Measurements from ENCODE around the gene KCTD14. TPM values are rescaled to one million over a fixed set of nuclear protein-coding genes. Genes with fewer than 3 reads are reported as not detected.

Gene KCTD14
- total RNA-seq, 2 donors from 2014 or later = 8.6 to 12.8 TPM

DNA sequence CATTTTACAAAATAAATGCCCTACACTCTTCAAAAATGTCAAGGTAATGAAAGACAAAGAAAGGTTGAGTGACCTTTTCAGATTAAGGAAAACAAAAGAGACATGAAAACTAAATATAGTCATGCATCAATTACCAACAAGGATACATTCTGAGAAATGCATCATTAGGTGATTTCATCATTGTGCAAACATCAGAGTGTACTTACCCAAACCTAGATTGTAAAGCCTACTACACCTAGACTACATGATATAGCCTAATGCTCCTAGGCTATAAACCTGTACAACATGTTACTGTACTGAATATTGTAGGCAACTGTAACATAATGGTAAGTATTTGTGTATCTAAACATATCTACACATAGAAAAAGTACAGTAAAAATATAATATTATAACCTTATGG lies 55.3 kb downstream of the KCTD14 start:
- no peaks in the 10 kb centered on the region for H3K27me3 ChIP-seq (ENCODE audit: control insufficient read depth, insufficient read depth, low read length, poor library complexity, severe bottlenecking)
- TF ChIP-seq, protein P1, sequence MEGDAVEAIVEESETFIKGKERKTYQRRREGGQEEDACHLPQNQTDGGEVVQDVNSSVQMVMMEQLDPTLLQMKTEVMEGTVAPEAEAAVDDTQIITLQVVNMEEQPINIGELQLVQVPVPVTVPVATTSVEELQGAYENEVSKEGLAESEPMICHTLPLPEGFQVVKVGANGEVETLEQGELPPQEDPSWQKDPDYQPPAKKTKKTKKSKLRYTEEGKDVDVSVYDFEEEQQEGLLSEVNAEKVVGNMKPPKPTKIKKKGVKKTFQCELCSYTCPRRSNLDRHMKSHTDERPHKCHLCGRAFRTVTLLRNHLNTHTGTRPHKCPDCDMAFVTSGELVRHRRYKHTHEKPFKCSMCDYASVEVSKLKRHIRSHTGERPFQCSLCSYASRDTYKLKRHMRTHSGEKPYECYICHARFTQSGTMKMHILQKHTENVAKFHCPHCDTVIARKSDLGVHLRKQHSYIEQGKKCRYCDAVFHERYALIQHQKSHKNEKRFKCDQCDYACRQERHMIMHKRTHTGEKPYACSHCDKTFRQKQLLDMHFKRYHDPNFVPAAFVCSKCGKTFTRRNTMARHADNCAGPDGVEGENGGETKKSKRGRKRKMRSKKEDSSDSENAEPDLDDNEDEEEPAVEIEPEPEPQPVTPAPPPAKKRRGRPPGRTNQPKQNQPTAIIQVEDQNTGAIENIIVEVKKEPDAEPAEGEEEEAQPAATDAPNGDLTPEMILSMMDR (conservative IDR thresholded peaks at IDR 0.05) = no peak
- Mint-ChIP-seq H3K4me1 (no peaks in the 10 kb centered on the region), H3K9me3 (no peaks in the 10 kb centered on the region), H3K4me3 (no peak overlapping the region), H3K27me3 (ENCODE audit: insufficient read depth) (no peaks in the 10 kb centered on the region), H3K36me3 (ENCODE audit: low read depth) (peaks cover 19% of the 10 kb centered on the region), H3K27ac (no peak overlapping the region)
- no peak overlapping the region for H3K27ac ChIP-seq (ENCODE audit: low read depth, low read length)
- no peaks in the 10 kb centered on the region for H3K4me1 ChIP-seq (ENCODE audit: control insufficient read depth, insufficient read depth, low read length)
- H3K36me3 ChIP-seq (ENCODE audit: control insufficient read depth, insufficient read depth, low read length) = peaks cover 8% of the 10 kb centered on the region
- no peak overlapping the region for H3K4me3 ChIP-seq (ENCODE audit: low read length)
- DNase-seq = no peak
- no peak overlapping the region for H3K9ac ChIP-seq (ENCODE audit: extremely low read depth, low read length, poor library complexity, severe bottlenecking)
- no peaks in the 10 kb centered on the region for H3K9me3 ChIP-seq (ENCODE audit: control insufficient read depth, low read length)

DNA sequence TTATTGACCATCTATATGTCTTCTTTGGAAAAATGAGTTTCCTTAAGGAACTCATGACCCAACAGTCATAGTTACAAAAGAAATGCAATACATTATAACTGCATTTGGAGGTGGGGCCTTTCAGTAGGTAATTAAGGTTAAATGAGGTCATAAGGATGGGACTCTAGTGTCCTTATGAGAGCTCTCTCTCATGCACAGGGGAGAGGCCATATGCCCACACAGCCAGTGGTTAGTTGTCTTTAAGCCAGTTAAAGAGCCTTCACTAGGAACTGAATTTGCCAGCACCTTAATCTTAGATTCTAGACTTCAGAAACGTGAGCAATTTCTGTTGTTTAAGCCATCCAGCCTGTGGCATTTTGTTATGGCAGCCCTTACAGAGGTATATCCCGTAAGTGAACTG lies 56.0 kb downstream of the KCTD14 start:
- no peaks in the 10 kb centered on the region for H3K9me3 Mint-ChIP-seq
- no peak overlapping the region for H3K27ac Mint-ChIP-seq
- H3K9me3 ChIP-seq (ENCODE audit: control insufficient read depth, low read length) = no peaks in the 10 kb centered on the region
- 74 to 92% methylated on average over 1 to 2 of the region's 2 CpGs for WGBS, 2 experiments (ENCODE audit: insufficient coverage in 1 of 2, insufficient read length in 1 of 2)
- TF ChIP-seq, protein P1 (conservative IDR thresholded peaks at IDR 0.05) = no peak
- peaks cover 16% of the 10 kb centered on the region for H3K36me3 Mint-ChIP-seq (ENCODE audit: low read depth)
- H3K4me3 ChIP-seq (ENCODE audit: low read length) = no peak overlapping the region
- H3K36me3 ChIP-seq (ENCODE audit: control insufficient read depth, insufficient read depth, low read length) = peaks cover 8% of the 10 kb centered on the region
- H3K27me3 ChIP-seq (ENCODE audit: control insufficient read depth, insufficient read depth, low read length, poor library complexity, severe bottlenecking) = no peaks in the 10 kb centered on the region
- H3K4me1 Mint-ChIP-seq = no peaks in the 10 kb centered on the region
- no peak overlapping the region for H3K4me3 Mint-ChIP-seq
- no peaks in the 10 kb centered on the region for H3K27me3 Mint-ChIP-seq (ENCODE audit: insufficient read depth)
- H3K4me1 ChIP-seq (ENCODE audit: control insufficient read depth, insufficient read depth, low read length) = no peaks in the 10 kb centered on the region
- DNase-seq = no peak
- no peak overlapping the region for H3K27ac ChIP-seq (ENCODE audit: low read depth, low read length)
- H3K9ac ChIP-seq (ENCODE audit: extremely low read depth, low read length, poor library complexity, severe bottlenecking) = no peak overlapping the region

DNA sequence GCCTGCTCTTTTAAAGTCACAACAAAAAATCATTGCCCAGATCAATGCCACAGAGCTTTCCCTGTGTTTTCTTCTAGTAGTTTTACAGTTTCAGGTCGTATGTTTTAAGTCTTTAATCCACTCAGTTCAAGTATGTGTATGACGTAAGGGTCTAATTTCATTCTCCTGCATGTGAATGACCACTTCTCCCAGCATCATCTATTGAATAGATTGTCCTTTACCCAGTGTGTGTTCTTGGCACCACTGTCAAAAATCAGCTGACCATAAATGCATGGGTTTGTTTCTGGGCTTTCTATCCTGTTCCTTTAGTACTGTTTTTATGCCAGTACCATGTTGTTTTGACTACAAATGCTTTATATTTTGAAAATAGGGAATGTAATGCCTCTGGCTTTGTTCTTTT lies 56.7 kb downstream of the KCTD14 start:
- Mint-ChIP-seq H3K9me3 (no peaks in the 10 kb centered on the region), H3K4me3 (no peak overlapping the region), H3K27me3 (ENCODE audit: insufficient read depth) (no peaks in the 10 kb centered on the region), H3K36me3 (ENCODE audit: low read depth) (peaks cover 11% of the 10 kb centered on the region), H3K27ac (no peak overlapping the region), H3K4me1 (no peaks in the 10 kb centered on the region)
- WGBS, 2 experiments (ENCODE audit: insufficient coverage in 1 of 2, insufficient read length in 1 of 2) = 94 to 100% methylated on average over 1 to 2 of the region's 2 CpGs
- Histone ChIP-seq H3K27ac (ENCODE audit: low read depth, low read length) (no peak overlapping the region), H3K36me3 (ENCODE audit: control insufficient read depth, insufficient read depth, low read length) (peaks cover 8% of the 10 kb centered on the region), H3K27me3 (ENCODE audit: control insufficient read depth, insufficient read depth, low read length, poor library complexity, severe bottlenecking) (no peaks in the 10 kb centered on the region), H3K4me1 (ENCODE audit: control insufficient read depth, insufficient read depth, low read length) (no peaks in the 10 kb centered on the region), H3K9me3 (ENCODE audit: control insufficient read depth, low read length) (no peaks in the 10 kb centered on the region), H3K9ac (ENCODE audit: extremely low read depth, low read length, poor library complexity, severe bottlenecking) (no peak overlapping the region), H3K4me3 (ENCODE audit: low read length) (no peak overlapping the region)
- DNase-seq = no peak
- TF ChIP-seq, protein P1 (conservative IDR thresholded peaks at IDR 0.05) = no peak

Other genes with a start within 250 kb of the KCTD14 start
- 10 to 100 TPM; 69.3 to 71.0 TPM for gene RSF1, start 202.6 kb downstream of the KCTD14 start, total RNA-seq
- 10 to 100 TPM; 19.0 to 27.0 TPM for gene AAMDC, start 202.1 kb downstream of the KCTD14 start, total RNA-seq
- 10 to 100 TPM; 37.2 to 42.0 TPM for gene INTS4, start 28.6 kb downstream of the KCTD14 start, total RNA-seq
- gene THRSP, start 40.6 kb upstream of the KCTD14 start, total RNA-seq = not detected
- gene NDUFC2, start 56.6 kb upstream of the KCTD14 start, total RNA-seq = 100 to 1,000 TPM; 255 to 275 TPM
- 10 to 100 TPM; 72.1 to 81.4 TPM for gene ALG8, start 116.3 kb upstream of the KCTD14 start, total RNA-seq
- 1 to 10 TPM; 4.1 to 4.6 TPM for gene KCTD21, start 165.3 kb upstream of the KCTD14 start, total RNA-seq
- 10 to 100 TPM in 1 of 2 donors, 1 to 10 TPM in 1; 8.6 to 11.2 TPM for gene USP35, start 165.6 kb upstream of the KCTD14 start, total RNA-seq

Data from endodermal cell (in vitro differentiated cells).